Measurements from ENCODE around the gene GNGT1. TPM values are rescaled to one million over a fixed set of nuclear protein-coding genes. Genes with fewer than 3 reads are reported as not detected.
A peak's percentile ranks its signal among the peaks of the same experiment; 100 is the strongest.

The GNGT1 gene
- total RNA-seq, result not detected in 2 replicates

DNA sequence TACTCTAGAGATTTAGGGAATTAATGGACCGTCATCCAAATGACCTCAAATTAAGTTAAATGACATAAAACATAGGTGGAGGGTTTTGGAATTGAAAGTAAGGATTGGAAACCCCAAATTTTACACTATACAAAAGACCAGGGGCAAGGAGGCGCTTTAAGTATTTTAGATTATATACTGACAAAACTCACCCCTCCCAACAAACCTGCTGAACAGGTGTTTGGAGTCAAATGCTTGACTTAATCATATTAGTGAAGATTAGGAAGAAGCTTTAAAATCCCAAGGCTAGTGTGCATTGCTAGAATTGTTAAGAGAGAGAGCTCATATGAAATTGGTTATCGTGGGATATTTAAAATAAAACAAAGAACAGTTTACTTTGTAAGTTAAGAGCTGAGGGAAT, at the start of gene GNGT1:
Gene GNGT1, plus strand, starts transcription at position 301 of the 400 bp plus-strand sequence. CDS start 180 bp downstream, outside the sequence.
- no peaks in the 10 kb centered on the region for H3K27me3 ChIP-seq (ENCODE audit: insufficient read depth, low read length)
- H3K4me2 ChIP-seq (ENCODE audit: insufficient read depth, low read length), result no peak within 1 kb of the TSS
- H3K36me3 ChIP-seq (ENCODE audit: insufficient read depth, low read length), result no peaks in the 10 kb centered on the region
- H3K27ac ChIP-seq (ENCODE audit: low read depth, low read length), result no peak within 1 kb of the TSS
- no peaks in the 10 kb centered on the region for H4K20me1 ChIP-seq (ENCODE audit: insufficient read depth, low read length)
- no peak within 1 kb of the TSS for H2AFZ ChIP-seq (ENCODE audit: low read length)
- no peak within 1 kb of the TSS for H3K4me3 ChIP-seq (ENCODE audit: insufficient read depth, low read length)
- H3K79me2 ChIP-seq (ENCODE audit: insufficient read depth, low read length), result no peaks in the 10 kb centered on the region
- TF ChIP-seq, protein P1, sequence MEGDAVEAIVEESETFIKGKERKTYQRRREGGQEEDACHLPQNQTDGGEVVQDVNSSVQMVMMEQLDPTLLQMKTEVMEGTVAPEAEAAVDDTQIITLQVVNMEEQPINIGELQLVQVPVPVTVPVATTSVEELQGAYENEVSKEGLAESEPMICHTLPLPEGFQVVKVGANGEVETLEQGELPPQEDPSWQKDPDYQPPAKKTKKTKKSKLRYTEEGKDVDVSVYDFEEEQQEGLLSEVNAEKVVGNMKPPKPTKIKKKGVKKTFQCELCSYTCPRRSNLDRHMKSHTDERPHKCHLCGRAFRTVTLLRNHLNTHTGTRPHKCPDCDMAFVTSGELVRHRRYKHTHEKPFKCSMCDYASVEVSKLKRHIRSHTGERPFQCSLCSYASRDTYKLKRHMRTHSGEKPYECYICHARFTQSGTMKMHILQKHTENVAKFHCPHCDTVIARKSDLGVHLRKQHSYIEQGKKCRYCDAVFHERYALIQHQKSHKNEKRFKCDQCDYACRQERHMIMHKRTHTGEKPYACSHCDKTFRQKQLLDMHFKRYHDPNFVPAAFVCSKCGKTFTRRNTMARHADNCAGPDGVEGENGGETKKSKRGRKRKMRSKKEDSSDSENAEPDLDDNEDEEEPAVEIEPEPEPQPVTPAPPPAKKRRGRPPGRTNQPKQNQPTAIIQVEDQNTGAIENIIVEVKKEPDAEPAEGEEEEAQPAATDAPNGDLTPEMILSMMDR (IDR thresholded peaks at IDR 0.05; ENCODE audit: extremely low read depth, low read depth, low read length), result no peak
- no peaks in the 10 kb centered on the region for H3K9me3 ChIP-seq (ENCODE audit: low read depth, low read length)
- no peak for DNase-seq (ENCODE audit: insufficient read length, low spot score, missing footprints)
- peaks cover 7% of the 10 kb centered on the region for H3K4me1 ChIP-seq (ENCODE audit: insufficient read depth, low read length)

DNA sequence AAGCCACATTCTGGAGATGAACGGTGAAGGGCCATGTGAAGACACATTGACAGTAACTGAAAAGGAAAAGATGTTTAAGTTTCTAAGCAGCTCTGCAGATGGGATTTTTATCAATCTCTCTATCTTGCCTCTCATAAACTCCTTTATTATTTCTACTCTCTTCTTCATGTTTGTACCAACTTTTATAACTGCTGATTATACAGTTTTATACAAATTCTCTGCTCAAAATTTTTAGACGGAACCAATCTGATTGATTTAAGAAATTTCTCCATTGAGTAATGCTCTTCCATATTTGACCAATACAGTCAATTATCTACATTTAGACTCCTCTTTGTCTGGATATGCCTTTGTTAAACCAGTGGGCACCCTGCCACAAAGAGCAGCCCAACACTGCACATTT, 47.5 kb upstream of the GNGT1 start:
- Histone ChIP-seq H2AFZ (ENCODE audit: low read length) (no peak overlapping the region), H3K4me2 (ENCODE audit: insufficient read depth, low read length) (no peak overlapping the region), H3K36me3 (ENCODE audit: insufficient read depth, low read length) (no peaks in the 10 kb centered on the region), H3K27me3 (ENCODE audit: insufficient read depth, low read length) (no peaks in the 10 kb centered on the region), H3K4me3 (ENCODE audit: insufficient read depth, low read length) (no peak overlapping the region), H4K20me1 (ENCODE audit: insufficient read depth, low read length) (no peaks in the 10 kb centered on the region), H3K27ac (ENCODE audit: low read depth, low read length) (no peak overlapping the region), H3K4me1 (ENCODE audit: insufficient read depth, low read length) (no peaks in the 10 kb centered on the region), H3K79me2 (ENCODE audit: insufficient read depth, low read length) (no peaks in the 10 kb centered on the region), H3K9me3 (ENCODE audit: low read depth, low read length) (no peaks in the 10 kb centered on the region)
- no peak for DNase-seq (ENCODE audit: insufficient read length, low spot score, missing footprints)
- TF ChIP-seq, protein P1 (IDR thresholded peaks at IDR 0.05; ENCODE audit: extremely low read depth, low read depth, low read length), result no peak

DNA sequence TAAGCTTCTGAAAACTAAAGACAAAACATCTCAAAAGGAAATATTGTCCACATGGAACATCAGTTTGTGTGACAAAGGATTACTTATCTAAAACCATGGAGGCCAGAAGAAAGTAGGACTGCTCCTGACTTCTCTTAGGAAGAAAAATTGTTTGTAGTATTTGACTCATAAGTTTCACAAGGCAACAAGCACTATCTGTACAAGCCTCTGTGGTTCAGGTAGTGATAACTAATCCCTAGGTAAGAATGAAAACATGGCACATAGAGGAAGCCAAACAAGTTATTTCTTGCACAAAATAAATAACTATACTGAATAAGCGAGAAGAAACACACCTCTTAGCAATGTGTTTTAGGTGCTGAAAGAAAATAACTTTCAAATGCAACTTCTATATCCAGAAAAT, 46.1 kb upstream of the GNGT1 start:
- Histone ChIP-seq H2AFZ (ENCODE audit: low read length) (no peak overlapping the region), H3K79me2 (ENCODE audit: insufficient read depth, low read length) (no peaks in the 10 kb centered on the region), H3K9me3 (ENCODE audit: low read depth, low read length) (no peaks in the 10 kb centered on the region), H3K27me3 (ENCODE audit: insufficient read depth, low read length) (no peaks in the 10 kb centered on the region), H3K36me3 (ENCODE audit: insufficient read depth, low read length) (no peaks in the 10 kb centered on the region), H3K4me1 (ENCODE audit: insufficient read depth, low read length) (no peaks in the 10 kb centered on the region), H3K27ac (ENCODE audit: low read depth, low read length) (no peak overlapping the region), H3K4me3 (ENCODE audit: insufficient read depth, low read length) (no peak overlapping the region), H4K20me1 (ENCODE audit: insufficient read depth, low read length) (no peaks in the 10 kb centered on the region), H3K4me2 (ENCODE audit: insufficient read depth, low read length) (no peak overlapping the region)
- TF ChIP-seq, protein P1 (IDR thresholded peaks at IDR 0.05; ENCODE audit: extremely low read depth, low read depth, low read length), result no peak
- DNase-seq (ENCODE audit: insufficient read length, low spot score, missing footprints), result no peak

DNA sequence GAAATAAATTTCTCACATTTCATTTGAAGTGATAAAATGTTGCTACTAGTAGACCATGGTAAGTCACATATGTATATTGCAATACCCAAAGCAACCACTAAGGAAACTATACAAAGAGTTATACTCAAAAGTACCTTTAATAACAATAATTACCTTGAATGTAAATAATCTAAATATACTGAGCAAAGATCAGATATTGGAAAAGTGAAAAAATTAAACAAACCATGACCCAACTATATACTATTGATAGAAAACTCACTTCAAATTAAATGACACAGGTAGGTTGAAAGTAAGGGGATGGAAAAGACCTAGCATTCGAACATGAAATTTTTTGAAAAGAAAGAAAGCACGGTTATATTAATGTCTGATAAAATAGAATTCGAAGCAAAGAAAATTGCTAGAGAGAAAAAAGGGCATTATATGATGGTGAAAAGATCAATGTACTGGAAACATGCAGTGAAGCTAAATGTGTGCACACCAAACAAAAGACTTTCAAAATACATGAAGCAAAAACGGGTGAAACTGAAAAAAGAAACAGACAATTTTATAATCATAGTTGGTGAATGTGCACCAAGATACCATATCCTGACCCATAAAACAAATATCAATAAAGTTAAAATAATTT, 44.9 kb upstream of the GNGT1 start:
- Histone ChIP-seq H3K4me2 (ENCODE audit: insufficient read depth, low read length) (no peak overlapping the region), H3K27ac (ENCODE audit: low read depth, low read length) (no peak overlapping the region), H3K9me3 (ENCODE audit: low read depth, low read length) (no peaks in the 10 kb centered on the region), H3K4me3 (ENCODE audit: insufficient read depth, low read length) (no peak overlapping the region), H3K4me1 (ENCODE audit: insufficient read depth, low read length) (no peaks in the 10 kb centered on the region), H3K79me2 (ENCODE audit: insufficient read depth, low read length) (no peaks in the 10 kb centered on the region), H2AFZ (ENCODE audit: low read length) (no peak overlapping the region), H4K20me1 (ENCODE audit: insufficient read depth, low read length) (no peaks in the 10 kb centered on the region), H3K27me3 (ENCODE audit: insufficient read depth, low read length) (no peaks in the 10 kb centered on the region), H3K36me3 (ENCODE audit: insufficient read depth, low read length) (no peaks in the 10 kb centered on the region)
- DNase-seq (ENCODE audit: insufficient read length, low spot score, missing footprints), result no peak
- TF ChIP-seq, protein P1 (IDR thresholded peaks at IDR 0.05; ENCODE audit: extremely low read depth, low read depth, low read length), result peak; percentile 37

Measured in osteoblast (primary cell).